NCI-H2081 (cell line): ENCODE results near the gene NUDT3.
A peak's percentile ranks its signal among the peaks of the same experiment; 100 is the strongest.
"Not testable (repeated sequence)": the region's sequence is repeated elsewhere in the genome, so short reads cannot be mapped to it uniquely, and the experiment has no call there.

ENCODE experiments used
- DNase-seq, 2 experiments: peaks; one replicate each; lab custom pipeline; 2025; lab: John Stamatoyannopoulos, UW

The NUDT3 gene

DNA sequence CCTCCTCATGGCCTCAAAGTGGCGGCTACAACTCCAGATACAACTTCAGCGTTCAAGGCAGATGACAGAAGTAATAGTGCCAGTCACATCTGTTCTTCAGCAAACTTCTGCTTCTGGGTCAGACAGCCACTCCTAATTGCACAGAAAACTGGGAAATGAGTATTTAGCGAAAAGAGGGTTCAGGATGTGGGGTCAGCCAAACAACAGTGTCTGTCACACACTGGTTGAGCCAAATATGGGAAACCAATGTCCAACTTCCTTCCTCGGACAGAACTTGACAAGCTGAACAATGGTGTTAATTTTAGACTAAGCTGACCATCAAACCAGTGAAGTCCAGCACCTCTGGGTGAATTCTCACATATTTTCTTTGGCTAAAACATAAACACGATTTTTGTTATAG lies 22.1 kb downstream of the NUDT3 start:
- no peak for DNase-seq

DNA sequence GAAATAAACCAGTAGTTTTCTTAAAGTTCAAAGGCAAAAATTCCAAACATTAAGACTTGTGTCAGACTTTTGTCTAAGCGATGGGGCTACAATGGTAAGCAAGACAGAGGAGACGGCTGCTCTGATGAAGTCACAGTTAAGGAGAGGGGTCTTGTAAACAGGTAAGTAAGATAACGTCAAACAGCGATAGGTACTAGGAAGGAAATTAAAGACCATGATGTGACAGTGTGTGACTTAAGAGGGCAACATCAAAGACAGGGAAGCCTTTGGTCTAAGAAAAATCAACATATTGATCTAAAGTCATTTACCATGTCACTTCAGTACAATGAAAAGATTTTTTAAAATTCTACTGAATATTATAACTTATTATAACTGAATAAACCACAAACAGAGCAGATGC lies 23.1 kb downstream of the NUDT3 start:
- DNase-seq = no peak

DNA sequence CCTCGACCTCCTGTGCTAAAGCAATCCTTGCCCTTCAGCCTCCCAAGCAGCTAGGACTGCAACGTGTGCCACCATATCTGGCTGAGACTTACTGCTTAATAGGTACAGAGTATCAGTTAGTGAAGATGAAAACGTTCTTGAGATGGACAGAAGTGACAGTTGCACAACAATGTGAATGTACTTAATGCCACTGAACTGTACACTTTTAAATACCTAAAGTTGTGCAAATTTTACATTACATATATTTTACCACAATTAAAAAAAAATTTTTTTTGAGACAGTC lies 25.9 kb downstream of the NUDT3 start:
- no peak for DNase-seq

DNA sequence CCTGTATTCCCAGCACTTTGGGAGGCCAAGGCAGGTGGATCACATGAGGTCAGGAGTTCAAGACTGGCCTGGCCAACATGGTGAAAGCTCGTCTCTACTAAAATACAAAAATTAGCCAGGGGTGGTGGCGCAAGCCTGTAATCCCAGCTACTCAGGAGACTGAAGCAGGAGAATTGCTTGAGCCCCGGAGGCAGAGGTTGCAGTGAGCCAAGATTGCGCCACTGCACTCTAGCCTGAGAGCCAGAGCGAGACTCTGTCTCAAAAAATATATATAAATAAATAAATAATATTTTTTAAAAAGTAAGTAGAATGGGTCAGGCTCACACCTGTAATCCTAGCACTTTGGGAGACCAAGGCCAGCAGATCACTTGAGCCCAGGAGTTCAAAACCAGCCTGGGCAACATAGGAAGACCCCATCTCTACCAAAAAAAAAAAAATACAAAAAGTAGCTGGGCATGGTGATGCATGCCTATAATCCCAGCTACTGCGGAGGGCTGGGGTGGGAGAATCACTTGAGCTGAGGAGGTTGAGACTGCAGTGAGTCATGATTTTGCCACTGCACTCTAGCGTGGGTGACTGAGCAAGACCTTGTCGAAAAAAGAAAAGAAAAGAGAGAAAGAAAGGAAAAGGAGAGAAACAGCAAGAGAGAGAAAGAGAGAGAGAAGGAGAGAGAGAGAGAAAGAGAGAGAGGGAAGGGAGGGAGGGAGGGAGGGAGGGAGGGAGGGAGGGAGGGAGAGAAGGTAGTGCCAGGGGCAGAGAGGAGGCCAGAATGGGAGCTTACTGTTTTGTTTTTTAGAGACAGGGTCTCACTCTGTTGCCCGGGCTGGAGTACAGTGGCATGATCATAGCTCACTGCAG lies 26.5 kb downstream of the NUDT3 start:
- not testable (repeated sequence) for DNase-seq

DNA sequence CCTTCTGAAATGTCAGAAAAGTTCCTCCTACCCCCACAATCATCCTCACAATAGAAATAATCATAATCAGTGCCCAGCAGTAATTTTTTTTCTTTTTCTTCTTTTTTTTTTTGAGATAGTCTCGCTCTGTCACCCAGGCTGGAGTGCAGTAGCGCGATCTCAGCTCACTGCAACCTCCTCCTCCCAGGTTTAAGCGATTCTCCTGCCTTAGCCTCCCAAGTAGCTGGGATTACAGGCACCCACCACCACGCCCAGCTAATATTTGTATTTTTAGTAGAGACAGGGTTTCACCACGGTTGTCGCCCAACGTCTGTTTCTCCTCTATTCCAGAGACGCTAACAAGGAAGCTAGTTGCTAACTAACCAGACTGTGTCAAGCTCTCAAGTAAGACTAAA lies 28.8 kb downstream of the NUDT3 start:
- not testable (repeated sequence) for DNase-seq

DNA sequence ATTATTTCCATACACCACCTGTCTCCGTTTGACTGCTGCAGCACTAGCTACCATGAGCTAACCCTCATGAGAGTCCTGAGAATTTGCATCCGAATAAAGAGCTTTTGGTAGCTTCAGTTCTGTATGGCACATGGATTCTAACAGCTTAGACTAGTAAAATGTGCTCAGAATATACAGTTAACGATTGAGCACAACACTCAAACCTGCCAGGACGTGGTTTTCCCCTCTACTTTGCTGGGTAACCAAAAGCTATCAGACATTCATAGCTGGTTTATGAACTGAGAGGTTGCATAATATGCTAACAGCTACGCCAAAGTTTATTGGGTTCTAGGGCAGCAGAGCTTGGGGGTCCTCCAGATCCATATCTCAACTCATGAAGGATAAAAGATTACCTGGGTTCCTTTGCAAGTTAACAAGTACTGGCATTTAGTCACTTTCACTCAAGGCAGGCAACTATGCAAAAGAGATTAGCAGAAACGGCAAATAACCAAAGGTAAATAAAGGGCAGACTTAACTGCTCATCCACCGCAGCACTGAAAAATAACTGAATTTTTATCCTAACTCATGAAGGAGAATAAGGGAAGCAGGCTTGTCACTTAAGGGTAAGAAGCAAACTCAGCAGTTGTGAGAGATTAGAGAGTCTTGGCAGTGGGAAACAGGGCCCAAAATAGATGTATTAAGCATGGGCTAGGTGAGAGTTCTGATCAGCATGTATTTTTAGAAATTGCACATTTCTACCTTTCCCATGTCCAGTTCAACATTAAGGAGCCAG lies 29.4 kb downstream of the NUDT3 start:
- no peak for DNase-seq

DNA sequence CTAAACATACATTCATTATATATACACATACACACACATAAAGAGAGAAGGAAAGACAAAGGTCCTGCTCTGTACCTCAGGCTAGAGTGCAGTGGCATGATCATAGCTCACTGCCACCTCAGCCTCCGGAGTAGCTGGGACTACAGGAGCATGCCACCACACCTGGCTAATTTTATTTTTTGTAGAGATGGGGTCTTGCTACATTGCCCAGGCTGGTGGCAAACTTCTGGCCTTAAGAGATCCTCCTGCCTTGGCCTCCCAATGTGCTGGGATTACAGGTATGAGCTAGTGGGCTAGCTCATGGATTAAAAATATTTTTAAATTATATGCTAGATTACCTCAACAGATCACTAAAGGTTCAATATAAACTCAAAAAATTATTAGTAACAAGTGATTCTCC lies 30.3 kb downstream of the NUDT3 start:
- no peak for DNase-seq

DNA sequence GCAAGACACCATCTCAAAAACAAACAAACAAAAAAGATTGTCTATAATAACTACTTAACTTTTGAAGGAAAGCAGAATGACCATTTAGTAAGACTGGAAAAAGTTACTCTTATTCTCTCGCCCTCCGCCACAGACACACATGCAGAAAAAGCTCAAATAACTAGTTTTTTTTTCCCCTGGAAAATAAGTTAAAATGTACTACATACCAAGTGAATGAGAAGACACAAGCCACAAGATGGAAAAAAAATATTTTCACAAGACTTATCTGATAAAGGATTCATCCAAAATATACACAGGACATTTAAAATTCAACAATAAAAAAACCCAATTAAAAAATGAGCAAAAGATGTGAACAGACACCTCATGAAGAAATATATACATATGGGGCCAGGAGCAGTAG lies 31.9 kb downstream of the NUDT3 start:
- no peak for DNase-seq

DNA sequence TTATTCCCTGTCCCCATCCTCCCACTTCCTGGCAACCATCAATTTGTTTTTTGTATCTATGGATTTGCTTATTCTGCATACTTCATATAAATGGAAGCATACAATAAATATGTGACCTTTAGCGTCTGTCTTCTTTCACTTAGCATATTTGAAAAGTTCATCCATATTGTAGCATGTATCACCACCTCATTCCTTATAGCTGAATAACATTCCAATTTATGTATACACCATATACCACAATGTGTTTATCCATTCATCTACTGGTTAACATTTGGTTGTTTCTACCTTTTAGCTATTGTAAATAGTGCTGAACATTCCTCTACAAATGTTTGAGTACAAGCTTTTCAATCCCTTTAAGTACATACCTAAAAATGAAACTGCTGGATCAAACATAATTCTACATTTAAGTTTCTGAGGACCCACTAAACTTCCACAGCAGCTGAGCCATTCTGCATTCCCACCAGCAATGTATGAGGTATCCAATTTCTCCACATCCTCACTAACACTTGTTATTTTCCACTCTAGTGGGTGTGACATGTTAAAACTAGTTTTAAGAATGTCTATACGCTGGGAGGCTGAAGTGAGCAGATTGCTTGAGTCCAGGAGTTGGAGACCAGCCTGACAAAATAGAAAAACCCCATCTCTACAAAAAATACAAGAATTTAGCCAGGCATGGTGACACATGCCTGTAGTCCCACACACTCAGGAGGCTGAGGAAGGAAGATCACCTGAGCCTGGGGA lies 32.9 kb downstream of the NUDT3 start:
- no peak for DNase-seq

DNA sequence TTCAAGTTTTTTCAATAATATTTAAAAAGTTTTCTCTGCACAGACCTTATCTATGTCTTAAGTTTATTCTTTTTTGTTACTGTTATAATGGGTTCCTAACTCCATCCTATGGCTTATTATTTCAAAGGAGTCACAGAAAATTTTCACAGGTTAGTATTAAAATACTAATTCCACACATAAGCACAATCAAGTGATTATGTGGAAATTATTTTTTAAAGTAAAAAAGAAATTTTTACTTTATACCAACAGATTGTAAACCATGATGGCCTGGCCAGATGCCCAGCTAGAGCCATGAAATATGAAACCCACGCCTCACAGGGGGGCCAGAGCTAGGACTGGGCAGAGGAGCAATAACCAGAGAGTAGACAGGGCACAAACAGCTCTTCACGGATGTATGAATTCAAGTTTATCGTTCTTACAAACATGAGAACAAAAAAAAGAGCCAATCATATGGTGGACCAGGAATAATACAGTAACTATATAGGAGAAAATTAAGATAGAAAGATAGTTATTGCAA lies 34.0 kb downstream of the NUDT3 start:
- DNase-seq = peak; percentile 38 to 74

DNA sequence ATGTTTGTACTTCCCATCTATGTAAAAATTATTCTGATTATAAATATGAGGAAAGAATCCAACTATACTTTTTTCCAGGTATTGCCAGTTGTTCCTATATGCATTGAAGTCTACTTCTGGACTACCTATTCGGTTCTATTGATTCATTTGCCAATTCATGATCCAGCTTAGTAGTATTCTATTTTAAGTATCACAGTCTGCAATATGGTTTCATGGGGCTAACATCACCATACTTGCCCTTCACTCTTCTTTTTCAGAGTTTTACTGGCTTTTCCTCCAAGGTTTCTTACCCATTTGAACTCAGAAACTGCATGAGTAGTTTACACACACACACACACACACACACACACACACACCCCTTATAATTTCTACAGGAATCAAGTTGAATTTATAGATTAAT lies 34.5 kb downstream of the NUDT3 start:
- DNase-seq = no peak

DNA sequence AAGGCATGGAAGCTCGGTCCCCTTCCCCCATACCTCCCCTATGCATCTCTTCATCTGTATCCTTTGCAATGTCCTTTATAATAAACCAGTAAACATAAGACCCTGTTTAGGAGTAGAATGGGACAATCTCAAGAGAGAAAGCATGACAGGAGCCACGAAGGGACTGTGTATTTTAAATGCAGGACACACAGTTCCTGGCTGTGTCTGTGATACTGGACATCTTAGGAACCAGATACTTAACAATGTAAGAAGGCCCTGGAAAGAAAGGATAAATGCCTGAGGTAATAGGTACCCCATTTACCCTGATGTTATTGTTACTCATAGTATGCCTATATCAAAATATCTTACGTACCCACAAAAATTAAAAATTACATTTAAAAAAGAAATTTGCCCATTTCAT lies 36.6 kb downstream of the NUDT3 start:
- no peak for DNase-seq

DNA sequence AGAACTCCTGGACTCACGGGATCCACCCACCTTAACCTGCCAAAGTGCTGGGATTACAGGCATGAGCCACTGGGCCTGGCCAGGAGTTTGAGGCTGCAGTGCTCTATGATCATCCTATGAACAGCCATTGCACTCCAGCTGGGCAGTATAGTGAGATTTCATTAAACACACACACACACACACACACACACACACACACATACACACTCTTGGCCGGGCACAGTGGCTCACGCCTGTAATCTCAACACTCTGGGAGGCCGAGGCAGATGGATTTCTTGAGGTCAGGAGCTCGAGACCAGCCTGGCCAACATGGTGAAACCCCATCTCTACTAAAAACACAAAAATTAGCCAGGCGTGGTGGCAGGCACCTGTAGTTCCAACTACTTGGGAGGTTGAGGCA lies 38.2 kb downstream of the NUDT3 start:
- not testable (repeated sequence) for DNase-seq

DNA sequence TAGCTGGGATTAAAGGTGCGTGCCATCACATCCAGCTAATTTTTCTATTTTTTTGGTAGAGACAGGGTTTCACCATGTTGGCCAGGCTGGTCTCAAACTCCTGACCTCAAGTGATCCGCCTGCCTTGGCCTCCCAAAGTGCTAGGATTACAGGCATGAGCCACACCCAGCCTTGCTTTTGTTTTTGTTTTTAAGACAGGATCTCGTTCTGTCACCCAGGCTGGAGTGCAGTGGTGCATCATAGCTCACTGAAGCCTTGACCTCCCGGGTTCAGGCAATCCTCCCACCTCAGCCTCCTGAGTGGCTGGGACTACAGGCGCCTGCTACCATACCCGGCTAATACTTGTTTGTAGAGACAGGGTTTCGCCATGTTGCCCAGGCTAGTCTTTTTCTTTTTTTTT lies 38.9 kb downstream of the NUDT3 start:
- DNase-seq = not testable (repeated sequence)

DNA sequence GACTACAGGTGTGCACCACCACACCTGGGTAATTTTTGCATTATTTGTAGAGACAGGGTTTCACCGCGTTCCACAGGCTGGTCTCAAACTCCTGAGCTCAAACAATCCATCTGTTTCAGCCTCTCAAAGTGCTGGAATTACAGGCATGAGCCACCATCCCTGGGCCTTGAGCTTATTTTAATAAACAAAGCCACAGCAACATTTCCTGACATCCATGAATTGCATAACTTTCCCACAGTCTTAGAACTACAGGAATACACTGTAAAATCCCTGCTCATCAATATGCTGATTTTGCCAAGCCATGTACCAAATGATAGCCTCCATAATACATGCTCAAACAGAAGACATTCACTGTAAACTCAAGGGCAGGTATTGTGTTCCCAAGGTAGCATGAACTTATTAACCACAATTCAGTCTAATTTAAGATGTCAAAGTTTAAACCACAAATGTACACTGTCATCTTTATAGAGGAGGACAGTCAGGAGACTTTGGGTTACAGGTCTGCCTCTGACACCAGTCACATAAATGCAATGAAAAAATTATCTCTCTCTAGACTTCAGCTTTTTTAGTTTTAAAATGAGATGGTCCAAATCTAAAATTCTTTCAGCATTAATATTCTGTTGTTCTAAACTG lies 40.0 kb downstream of the NUDT3 start:
- no peak for DNase-seq

DNA sequence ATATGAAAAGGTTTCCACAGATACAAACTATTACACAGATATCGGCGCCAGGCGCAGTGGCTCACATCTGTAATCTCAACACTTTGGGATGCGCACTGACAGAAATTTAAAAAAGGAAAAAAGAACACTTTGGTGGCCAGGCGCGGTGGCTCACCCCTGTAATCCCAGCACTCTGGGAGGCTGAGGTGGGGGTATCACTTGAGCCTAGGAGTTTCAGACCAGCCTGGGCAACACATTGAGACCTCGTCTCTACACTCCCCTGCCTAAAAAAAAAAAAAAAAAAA lies 41.6 kb downstream of the NUDT3 start:
- DNase-seq = no peak

DNA sequence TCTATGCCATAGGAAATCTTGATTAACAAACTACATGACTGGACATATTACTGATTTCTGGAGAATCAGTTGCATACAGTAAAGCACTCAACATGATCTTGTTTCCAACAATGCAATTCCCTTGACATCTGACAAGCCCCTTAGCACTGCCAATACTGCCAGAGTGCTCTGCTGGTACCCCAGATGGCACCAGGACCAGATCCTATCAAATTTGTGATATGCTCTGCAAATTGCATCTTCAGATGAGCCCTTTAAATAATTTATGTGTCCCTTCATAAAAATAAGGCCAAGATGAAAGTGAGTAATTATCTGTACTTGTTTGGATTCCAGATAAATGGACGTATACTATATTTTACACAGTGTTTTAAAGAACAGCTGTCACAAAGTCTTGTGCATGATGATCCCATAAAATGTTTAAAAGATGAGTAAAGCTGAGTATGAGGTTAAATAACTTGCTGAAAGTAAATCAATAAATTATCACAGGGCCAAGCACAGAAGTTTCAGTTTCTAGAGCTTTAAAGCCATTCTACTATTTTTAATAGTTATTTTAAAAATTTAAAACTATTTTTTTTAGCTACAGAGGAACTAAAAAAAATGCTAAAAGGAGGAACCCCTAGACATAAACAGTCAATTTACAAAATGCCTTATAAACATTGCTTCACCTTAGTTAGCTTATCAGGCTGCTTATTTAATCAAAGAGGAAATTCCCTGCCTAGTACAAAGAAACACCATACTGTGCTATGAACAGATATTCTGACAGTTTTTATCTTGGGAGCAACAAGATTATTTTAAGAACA lies 42.1 kb downstream of the NUDT3 start:
- no peak for DNase-seq

DNA sequence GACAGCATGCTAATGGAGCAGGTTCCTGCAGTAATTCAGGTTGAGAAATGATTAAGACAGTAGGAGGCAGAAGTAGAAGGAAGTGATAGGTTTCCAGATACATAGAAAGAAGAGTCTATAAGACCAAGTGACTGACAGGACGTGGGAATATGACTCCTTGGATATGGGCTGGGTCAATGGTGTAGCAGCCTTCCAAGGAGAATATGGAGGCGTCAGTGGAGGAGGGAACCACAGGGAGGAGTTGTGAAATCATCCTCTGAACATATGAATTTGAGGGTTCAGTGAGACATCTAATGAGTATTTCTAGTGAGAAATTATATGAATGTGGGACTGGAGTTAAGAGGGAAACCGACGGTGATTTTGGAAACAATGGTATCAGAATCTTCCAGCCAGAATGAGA lies 43.3 kb downstream of the NUDT3 start:
- DNase-seq = no peak

DNA sequence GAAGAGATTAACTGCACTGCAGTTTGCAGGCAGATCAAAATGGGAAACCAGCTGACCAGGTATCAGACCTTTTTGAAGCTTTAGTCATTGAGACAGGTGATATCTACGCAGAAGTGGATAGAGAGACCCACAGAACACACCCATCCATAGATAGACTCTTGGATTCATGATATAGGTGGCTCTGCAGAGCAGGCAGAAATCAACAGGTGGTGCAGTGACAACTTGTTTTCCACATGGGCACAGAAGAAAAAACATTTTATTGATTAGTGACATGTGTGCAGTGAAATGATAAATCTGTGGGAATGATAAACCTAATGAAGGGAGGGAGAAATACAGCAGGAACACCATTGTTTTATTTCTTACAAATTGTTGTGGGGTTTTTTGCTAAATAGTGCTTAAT lies 45.2 kb downstream of the NUDT3 start:
- DNase-seq = no peak

DNA sequence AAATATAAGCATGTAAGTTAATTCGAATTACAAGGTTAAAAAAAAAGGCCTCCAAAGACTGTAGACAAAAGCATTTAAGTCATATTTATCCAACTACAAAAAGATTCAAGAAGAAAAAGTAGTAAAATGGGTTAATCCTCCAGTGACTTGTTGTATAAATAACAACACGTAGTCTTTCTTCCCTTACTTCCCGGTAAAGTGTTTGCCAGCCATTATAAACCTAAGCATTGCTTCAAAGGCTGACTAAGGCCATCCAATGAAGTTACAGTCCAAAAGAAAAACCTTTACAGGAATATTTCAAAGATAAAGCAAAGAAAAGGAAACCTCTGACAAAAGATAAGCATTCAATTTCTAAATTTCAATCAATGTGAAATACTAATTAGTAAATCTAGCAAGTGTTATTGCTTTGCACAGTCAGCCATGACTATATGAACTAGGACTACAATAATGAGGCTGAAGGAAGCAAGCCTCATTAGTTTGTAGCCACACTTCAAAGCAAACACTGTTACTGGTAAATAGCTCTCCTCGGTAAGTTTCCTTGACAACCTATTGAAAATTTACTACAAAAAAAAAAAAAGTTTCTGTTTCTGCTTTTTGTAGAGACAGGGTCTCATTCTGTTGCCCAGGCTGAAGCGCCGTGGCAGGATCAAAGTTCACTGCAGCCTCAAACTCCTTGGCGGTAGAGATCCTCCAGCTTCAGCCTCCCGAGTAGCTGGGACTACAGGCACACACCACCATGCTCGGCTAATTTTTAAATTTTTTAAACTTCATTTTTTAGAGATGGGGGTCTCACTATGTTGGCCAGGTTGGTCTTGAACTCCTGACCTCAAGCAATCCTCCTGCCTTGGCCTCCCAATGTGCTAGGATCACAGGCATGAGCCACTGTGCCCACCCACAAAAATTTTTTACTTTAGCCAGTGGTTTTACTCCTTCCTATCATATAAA lies 46.0 kb downstream of the NUDT3 start:
- DNase-seq = peak in 1 of 2 experiments; percentile 33

DNA sequence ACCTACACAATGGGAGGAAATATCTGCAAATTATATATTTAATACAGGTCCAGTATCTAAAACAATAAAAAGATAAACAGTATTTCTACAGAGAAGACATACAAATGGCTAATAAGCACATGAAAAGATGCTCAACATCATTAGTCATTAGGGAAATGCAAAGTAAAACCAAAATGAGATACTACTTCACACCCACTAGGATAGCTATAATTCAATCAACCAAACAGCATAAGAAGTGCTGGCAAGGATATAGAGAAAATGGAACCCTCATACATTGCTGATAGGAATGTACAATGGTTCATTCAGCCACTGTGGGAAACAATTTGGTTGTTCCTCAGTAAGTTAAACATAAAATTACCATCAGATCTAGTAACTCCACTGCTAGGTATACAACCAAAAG lies 48.7 kb downstream of the NUDT3 start:
- no peak for DNase-seq
